Fibroblast of lung (primary cell): Measurements from ENCODE around the gene ASTL.

Experiments
- EZH2 ChIP-seq: IDR thresholded peaks from 2 replicates; pipeline ENCODE4 v1.5.1; 2012; ENCODE audit warnings: low read length, control low read depth, mild to moderate bottlenecking; ENCODE audit errors: missing control alignments
- TF ChIP-seq, protein P1 (sequence below), 2 donors: IDR thresholded peaks in 1 of 2; conservative IDR thresholded peaks in 1 of 2; 1 replicate in 1 of 2; 2 replicates in 1 of 2; pipeline ENCODE4 v1.5.1; 2011 to 2012; ENCODE audit warnings: low read length in 2 of 2, control low read depth in 1 of 2, inconsistent platforms in 1 of 2, low read depth in 1 of 2, mild to moderate bottlenecking in 1 of 2

DNA sequence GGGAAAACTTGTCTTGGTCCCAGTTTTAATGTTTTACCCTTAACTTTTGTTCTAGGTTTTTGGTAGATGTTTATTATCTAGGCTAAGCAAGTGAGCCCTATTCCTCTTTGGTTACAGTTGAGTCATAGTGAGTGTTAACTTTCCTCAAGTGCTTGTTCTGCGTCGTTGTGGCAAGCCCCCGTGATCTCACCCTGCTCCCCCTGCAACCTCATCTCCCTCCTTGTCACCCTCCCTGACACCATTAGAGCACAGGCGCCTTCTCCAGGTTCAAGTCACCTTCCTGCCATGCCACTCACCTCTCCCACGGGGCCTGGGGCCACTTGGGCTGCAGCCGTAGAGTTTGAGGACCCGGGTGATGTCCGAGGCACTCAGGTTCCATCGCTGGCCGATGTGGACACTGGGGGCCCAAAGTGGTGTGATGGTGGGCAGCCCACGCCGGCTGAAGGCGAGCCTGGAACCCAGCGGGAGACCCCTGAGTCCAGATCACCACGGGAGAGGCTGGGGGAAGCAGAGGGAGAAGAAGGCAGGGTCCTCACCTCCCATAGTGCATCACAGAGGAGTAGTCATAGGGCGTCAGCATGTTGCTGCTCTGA, 8.7 kb downstream of the ASTL start:
- TF ChIP-seq, protein P1, sequence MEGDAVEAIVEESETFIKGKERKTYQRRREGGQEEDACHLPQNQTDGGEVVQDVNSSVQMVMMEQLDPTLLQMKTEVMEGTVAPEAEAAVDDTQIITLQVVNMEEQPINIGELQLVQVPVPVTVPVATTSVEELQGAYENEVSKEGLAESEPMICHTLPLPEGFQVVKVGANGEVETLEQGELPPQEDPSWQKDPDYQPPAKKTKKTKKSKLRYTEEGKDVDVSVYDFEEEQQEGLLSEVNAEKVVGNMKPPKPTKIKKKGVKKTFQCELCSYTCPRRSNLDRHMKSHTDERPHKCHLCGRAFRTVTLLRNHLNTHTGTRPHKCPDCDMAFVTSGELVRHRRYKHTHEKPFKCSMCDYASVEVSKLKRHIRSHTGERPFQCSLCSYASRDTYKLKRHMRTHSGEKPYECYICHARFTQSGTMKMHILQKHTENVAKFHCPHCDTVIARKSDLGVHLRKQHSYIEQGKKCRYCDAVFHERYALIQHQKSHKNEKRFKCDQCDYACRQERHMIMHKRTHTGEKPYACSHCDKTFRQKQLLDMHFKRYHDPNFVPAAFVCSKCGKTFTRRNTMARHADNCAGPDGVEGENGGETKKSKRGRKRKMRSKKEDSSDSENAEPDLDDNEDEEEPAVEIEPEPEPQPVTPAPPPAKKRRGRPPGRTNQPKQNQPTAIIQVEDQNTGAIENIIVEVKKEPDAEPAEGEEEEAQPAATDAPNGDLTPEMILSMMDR (conservative IDR thresholded peaks at IDR 0.05 in 1 of 2, IDR thresholded peaks at IDR 0.05 in 1 of 2; ENCODE audit: low read depth in 1 of 2, low read length in 2 of 2): no peak
- TF ChIP-seq EZH2: no peak
